ENCODE measurements around the gene CAPN7. TPM values are rescaled to one million over a fixed set of nuclear protein-coding genes. Genes with fewer than 3 reads are reported as not detected.

Gene CAPN7
- total and polyA plus RNA-seq, 2 donors (not counting 1 experiment from before 2014, with no cell fraction given) = 25.9 to 38.0 TPM

DNA sequence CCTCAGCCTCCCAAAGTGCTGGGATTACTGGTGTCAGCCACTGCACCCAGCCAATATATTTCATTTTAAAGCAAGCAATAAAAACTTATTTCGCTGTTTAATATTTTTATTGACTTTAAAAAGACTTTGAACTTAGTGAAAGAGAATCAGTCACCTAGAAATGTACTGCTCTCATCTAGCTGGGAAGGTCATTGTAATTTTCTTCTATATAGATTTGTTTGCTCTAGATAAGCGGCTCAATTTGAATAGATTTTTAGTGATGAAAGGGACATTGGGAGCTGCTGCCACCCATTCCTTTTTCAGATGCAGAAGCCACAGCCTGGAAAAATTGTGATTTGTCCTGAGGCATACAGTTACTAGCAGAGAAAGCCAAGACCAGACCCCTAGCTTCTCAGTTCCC lies 40.1 kb downstream of the CAPN7 start:
- Histone ChIP-seq H3K27me3 (ENCODE audit: control insufficient read depth, insufficient read depth, low read length) (no peaks in the 10 kb centered on the region), H3K9ac (ENCODE audit: insufficient read depth, low read length) (no peak overlapping the region), H3K79me2 (ENCODE audit: control insufficient read depth, insufficient read depth, low read length) (no peaks in the 10 kb centered on the region), H3K4me1 (ENCODE audit: control insufficient read depth, extremely low read depth, insufficient read depth, low read length) (no peaks in the 10 kb centered on the region), H2AFZ (ENCODE audit: low read length) (no peak overlapping the region), H3K4me3 (replicated peaks in 1 of 4; ENCODE audit: control extremely low read depth in 1 of 4, insufficient read depth in 1 of 4, low read depth in 3 of 4, low read length in 4 of 4) (no peak overlapping the region), H3K36me3 (ENCODE audit: control insufficient read depth, insufficient read depth, low read length) (peaks cover 3% of the 10 kb centered on the region), H3K27ac (ENCODE audit: insufficient read depth, low read length) (no peak overlapping the region), H4K20me1 (ENCODE audit: control insufficient read depth, extremely low read depth, insufficient read depth, low read length) (no peaks in the 10 kb centered on the region), H3K4me2 (ENCODE audit: extremely low read depth, insufficient read depth, low read length) (no peak overlapping the region), H3K9me3 (ENCODE audit: control insufficient read depth, insufficient read depth, low read depth, low read length) (no peaks in the 10 kb centered on the region)
- no peak for DNase-seq (ENCODE audit: low read depth in 2 of 2)
- TF ChIP-seq, protein P1, sequence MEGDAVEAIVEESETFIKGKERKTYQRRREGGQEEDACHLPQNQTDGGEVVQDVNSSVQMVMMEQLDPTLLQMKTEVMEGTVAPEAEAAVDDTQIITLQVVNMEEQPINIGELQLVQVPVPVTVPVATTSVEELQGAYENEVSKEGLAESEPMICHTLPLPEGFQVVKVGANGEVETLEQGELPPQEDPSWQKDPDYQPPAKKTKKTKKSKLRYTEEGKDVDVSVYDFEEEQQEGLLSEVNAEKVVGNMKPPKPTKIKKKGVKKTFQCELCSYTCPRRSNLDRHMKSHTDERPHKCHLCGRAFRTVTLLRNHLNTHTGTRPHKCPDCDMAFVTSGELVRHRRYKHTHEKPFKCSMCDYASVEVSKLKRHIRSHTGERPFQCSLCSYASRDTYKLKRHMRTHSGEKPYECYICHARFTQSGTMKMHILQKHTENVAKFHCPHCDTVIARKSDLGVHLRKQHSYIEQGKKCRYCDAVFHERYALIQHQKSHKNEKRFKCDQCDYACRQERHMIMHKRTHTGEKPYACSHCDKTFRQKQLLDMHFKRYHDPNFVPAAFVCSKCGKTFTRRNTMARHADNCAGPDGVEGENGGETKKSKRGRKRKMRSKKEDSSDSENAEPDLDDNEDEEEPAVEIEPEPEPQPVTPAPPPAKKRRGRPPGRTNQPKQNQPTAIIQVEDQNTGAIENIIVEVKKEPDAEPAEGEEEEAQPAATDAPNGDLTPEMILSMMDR (conservative IDR thresholded peaks at IDR 0.05 in 1 of 2, IDR thresholded peaks at IDR 0.05 in 1 of 2; ENCODE audit: low read depth in 1 of 2, low read length in 2 of 2) = no peak
- no peak for TF ChIP-seq EZH2 (IDR thresholded peaks at IDR 0.05; ENCODE audit: low read length, missing control alignments)

DNA sequence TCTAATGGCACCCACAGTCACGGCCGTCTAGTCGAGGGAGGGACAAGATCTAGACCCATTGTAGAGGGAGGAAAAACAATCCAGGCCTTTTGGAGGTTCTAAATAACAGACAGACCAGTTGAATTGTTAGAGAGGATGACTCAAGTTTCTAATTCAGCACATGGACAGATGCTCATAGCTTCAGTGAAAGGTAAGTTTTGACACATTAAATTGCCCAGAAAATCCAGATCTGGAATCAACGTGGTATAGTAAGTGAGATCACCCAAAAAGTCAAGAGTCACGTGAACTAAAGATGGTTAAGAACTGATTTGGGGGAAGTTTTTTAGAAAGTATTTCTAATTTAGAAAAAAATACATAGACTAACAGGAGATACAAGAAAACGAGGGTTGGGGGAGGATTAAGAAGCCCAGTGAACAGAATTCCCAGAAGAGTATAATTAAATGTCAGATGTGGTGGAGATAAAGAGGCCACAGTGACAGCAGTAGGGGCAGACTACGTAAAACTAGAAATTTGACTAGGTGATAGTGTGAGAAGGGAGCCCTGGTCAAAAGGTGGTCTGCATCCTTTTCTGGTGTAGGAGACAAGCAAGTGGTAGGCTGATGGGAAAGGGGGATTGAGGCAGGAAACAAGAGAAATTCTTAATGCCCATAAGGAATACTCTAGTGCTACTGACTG lies 47.1 kb downstream of the CAPN7 start:
- no peak overlapping the region for H3K27ac ChIP-seq (ENCODE audit: insufficient read depth, low read length)
- H3K9ac ChIP-seq (ENCODE audit: insufficient read depth, low read length) = no peak overlapping the region
- H3K4me3 ChIP-seq (replicated peaks in 1 of 4; ENCODE audit: control extremely low read depth in 1 of 4, insufficient read depth in 1 of 4, low read depth in 3 of 4, low read length in 4 of 4) = no peak overlapping the region
- no peak overlapping the region for H2AFZ ChIP-seq (ENCODE audit: low read length)
- H3K9me3 ChIP-seq (ENCODE audit: control insufficient read depth, insufficient read depth, low read depth, low read length) = no peaks in the 10 kb centered on the region
- no peaks in the 10 kb centered on the region for H4K20me1 ChIP-seq (ENCODE audit: control insufficient read depth, extremely low read depth, insufficient read depth, low read length)
- TF ChIP-seq, protein P1 (conservative IDR thresholded peaks at IDR 0.05 in 1 of 2, IDR thresholded peaks at IDR 0.05 in 1 of 2; ENCODE audit: low read depth in 1 of 2, low read length in 2 of 2) = no peak
- no peak for TF ChIP-seq EZH2 (IDR thresholded peaks at IDR 0.05; ENCODE audit: low read length, missing control alignments)
- no peaks in the 10 kb centered on the region for H3K27me3 ChIP-seq (ENCODE audit: control insufficient read depth, insufficient read depth, low read length)
- no peaks in the 10 kb centered on the region for H3K4me1 ChIP-seq (ENCODE audit: control insufficient read depth, extremely low read depth, insufficient read depth, low read length)
- no peaks in the 10 kb centered on the region for H3K79me2 ChIP-seq (ENCODE audit: control insufficient read depth, insufficient read depth, low read length)
- H3K4me2 ChIP-seq (ENCODE audit: extremely low read depth, insufficient read depth, low read length) = no peak overlapping the region
- no peak for DNase-seq (ENCODE audit: low read depth in 2 of 2)
- H3K36me3 ChIP-seq (ENCODE audit: control insufficient read depth, insufficient read depth, low read length) = peaks cover 7% of the 10 kb centered on the region

DNA sequence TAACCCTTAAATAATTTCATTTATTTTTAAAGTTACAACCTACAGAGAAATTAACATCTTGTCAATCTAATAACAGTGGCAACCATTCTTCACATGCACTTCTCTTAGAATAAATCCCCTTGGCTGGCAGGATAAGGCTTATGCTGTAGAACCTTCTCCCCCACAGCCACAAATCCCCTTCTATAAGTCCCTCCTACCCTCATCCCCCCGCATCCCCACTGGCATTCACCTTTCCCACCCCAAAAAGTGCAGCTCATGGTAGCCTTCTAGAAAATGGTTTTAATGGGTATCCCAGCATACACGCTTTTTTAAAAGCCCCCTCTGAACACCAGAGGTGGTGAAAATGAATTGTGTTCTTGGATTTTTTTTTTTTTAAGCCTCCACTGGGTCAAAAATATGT lies 49.2 kb downstream of the CAPN7 start:
- Histone ChIP-seq H3K4me3 (replicated peaks in 1 of 4; ENCODE audit: control extremely low read depth in 1 of 4, insufficient read depth in 1 of 4, low read depth in 3 of 4, low read length in 4 of 4) (no peak overlapping the region), H3K27ac (ENCODE audit: insufficient read depth, low read length) (no peak overlapping the region), H3K4me1 (ENCODE audit: control insufficient read depth, extremely low read depth, insufficient read depth, low read length) (no peaks in the 10 kb centered on the region), H2AFZ (ENCODE audit: low read length) (no peak overlapping the region), H3K9ac (ENCODE audit: insufficient read depth, low read length) (no peak overlapping the region), H4K20me1 (ENCODE audit: control insufficient read depth, extremely low read depth, insufficient read depth, low read length) (no peaks in the 10 kb centered on the region), H3K27me3 (ENCODE audit: control insufficient read depth, insufficient read depth, low read length) (no peaks in the 10 kb centered on the region), H3K36me3 (ENCODE audit: control insufficient read depth, insufficient read depth, low read length) (peaks cover 7% of the 10 kb centered on the region), H3K79me2 (ENCODE audit: control insufficient read depth, insufficient read depth, low read length) (no peaks in the 10 kb centered on the region), H3K9me3 (ENCODE audit: control insufficient read depth, insufficient read depth, low read depth, low read length) (no peaks in the 10 kb centered on the region), H3K4me2 (ENCODE audit: extremely low read depth, insufficient read depth, low read length) (no peak overlapping the region)
- DNase-seq (ENCODE audit: low read depth in 2 of 2) = no peak
- TF ChIP-seq, protein P1 (conservative IDR thresholded peaks at IDR 0.05 in 1 of 2, IDR thresholded peaks at IDR 0.05 in 1 of 2; ENCODE audit: low read depth in 1 of 2, low read length in 2 of 2) = no peak
- TF ChIP-seq EZH2 (IDR thresholded peaks at IDR 0.05; ENCODE audit: low read length, missing control alignments) = no peak

All from fibroblast of lung (primary cell).